Activated CD4-positive, alpha-beta T cell treated with anti-CD3 and anti-CD28 coated beads, Interleukin-2, amount 50 U/mL, for 24 hours (primary cell): ENCODE measurements around the gene IP6K2.

ENCODE experiments used
- DNase-seq, 2 donors: peaks; one replicate each; pipeline ENCODE4 v3.0.0-alpha.2; 2020; ENCODE audit warnings: low read depth in 1 of 2, low spot score in 1 of 2

Gene IP6K2

DNA sequence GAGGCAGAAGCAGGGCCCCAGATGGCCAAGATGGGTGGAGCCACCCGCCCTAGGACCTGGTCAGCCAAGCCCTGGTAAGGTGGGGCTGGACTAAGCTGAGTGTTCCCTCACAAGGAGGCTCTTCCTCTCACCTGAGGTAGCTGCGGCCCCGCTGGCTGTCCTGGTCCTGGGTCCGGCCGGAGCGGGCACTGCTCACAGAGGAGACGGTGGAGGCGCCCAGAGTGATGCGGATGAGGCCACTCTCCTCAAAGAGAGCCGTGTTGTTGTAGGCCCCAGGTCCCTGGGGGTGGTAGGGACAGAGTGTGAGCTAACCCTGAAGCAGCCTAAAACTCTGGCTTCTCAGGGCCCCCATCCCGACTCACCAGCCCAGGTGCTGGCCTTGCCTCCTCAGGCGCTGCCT lies 74.4 kb downstream of the IP6K2 start:
- no peak for DNase-seq

DNA sequence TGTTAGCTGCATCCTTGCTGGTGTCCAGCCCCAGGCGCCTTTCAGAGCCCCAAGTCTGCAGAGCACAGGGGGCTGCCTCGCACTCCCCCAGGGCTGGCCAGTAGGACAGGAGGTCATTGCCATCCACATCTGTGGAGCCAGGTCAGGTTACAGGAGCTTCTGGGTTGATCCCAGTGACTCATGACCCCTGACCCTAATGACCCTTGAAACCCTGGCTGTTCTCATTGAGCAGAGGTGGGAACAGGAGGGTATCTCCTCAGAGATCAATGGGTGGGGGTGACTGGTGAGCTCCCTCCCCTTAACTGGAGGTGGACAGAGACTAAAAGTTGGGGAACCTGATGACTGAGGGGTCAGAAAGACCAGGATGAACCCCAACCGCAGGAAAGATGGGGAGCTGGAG lies 75.6 kb downstream of the IP6K2 start:
- no peak for DNase-seq

DNA sequence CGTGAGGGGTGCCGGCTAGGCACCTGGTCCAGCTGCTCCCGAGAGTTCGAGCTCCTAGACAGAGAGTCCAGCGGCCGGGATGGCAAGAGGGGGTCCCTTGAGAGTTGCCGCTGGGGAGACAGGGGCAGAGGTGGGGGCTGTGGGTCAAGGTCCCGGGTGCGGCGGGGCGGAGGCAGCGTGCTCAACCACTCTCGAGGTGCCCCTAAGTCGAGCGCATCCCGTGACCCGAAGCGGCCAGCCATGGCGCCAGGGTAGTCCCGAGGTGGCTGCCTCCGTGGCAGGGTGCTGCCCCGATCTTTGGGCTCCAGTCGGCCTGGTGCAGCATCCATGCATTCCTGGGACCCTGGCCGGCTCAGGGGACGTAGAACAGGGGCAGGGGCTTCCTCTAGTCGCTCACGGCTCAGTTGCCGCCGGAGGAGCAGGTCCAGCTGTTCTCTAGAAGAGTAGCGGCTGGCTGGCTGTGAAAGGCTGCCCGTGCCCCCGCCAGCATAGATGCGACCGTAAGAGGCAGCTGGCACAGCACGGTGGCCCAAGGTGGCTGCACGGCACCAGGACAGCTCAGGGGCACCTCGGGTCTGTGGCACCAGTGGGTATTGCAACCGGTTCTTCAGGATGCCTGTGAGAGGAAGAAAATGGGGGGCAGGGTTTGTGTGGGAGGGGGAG lies 76.9 kb downstream of the IP6K2 start:
- DNase-seq = no peak
